Endodermal cell (in vitro differentiated cells): Measurements from ENCODE around the gene BMPR2. TPM values are rescaled to one million over a fixed set of nuclear protein-coding genes. Genes with fewer than 3 reads are reported as not detected.
"Not testable (repeated sequence)": the region's sequence is repeated elsewhere in the genome, so short reads cannot be mapped to it uniquely, and the experiment has no call there.

Experiments
- DNase-seq: peaks from one replicate; pipeline ENCODE4 v3.0.0-alpha.2; 2017
- H3K27ac ChIP-seq: 2 replicates; pipeline ENCODE4 v1.5.1; 2013; ENCODE audit warnings: mild to moderate bottlenecking, low read depth, low read length, moderate library complexity
- H3K27me3 ChIP-seq: 2 replicates; pipeline ENCODE4 v1.6.1; 2013; ENCODE audit warnings: mild to moderate bottlenecking, low read length, moderate library complexity; ENCODE audit not compliant: insufficient read depth, control insufficient read depth, poor library complexity, severe bottlenecking
- H3K36me3 ChIP-seq: 2 replicates; pipeline ENCODE4 v1.7.0; 2013; ENCODE audit warnings: mild to moderate bottlenecking, low read length, moderate library complexity; ENCODE audit not compliant: control insufficient read depth, insufficient read depth
- H3K4me1 ChIP-seq: one replicate; pipeline ENCODE4 v1.7.0; 2013; ENCODE audit warnings: low read length; ENCODE audit not compliant: control insufficient read depth, insufficient read depth
- H3K4me3 ChIP-seq: 2 replicates; pipeline ENCODE4 v1.5.1; 2013; ENCODE audit warnings: mild to moderate bottlenecking, low read length, moderate library complexity
- H3K9ac ChIP-seq: 2 replicates; pipeline ENCODE4 v1.6.1; 2013; ENCODE audit warnings: mild to moderate bottlenecking, low read length, moderate library complexity; ENCODE audit not compliant: poor library complexity, severe bottlenecking; ENCODE audit errors: extremely low read depth
- H3K9me3 ChIP-seq: 2 replicates; pipeline ENCODE4 v1.6.1; 2013; ENCODE audit warnings: mild to moderate bottlenecking, low read length, moderate library complexity; ENCODE audit not compliant: control insufficient read depth
- H3K27ac Mint-ChIP-seq: 2 replicates; pipeline ENCODE4 v1.8.0; 2020; ENCODE audit warnings: mixed read lengths
- H3K27me3 Mint-ChIP-seq: 2 replicates; pipeline ENCODE4 v1.8.0; 2021; ENCODE audit warnings: mild to moderate bottlenecking, mixed read lengths; ENCODE audit not compliant: insufficient read depth
- H3K36me3 Mint-ChIP-seq: 2 replicates; pipeline ENCODE4 v1.8.0; 2020; ENCODE audit warnings: low read depth, mixed read lengths
- H3K4me1 Mint-ChIP-seq: 2 replicates; pipeline ENCODE4 v1.8.0; 2020; ENCODE audit warnings: mixed read lengths
- H3K4me3 Mint-ChIP-seq: 2 replicates; pipeline ENCODE4 v1.8.0; 2020; ENCODE audit warnings: mild to moderate bottlenecking, moderate library complexity, mixed read lengths
- H3K9me3 Mint-ChIP-seq: 2 replicates; pipeline ENCODE4 v1.8.0; 2020; ENCODE audit warnings: mild to moderate bottlenecking, mixed read lengths
- CTCF ChIP-seq: fragments of 200-600 bp; sonication (generic); conservative IDR thresholded peaks from 2 replicates; pipeline ENCODE4 v1.5.0; 2021; ENCODE audit warnings: antibody characterized with exemption, mild to moderate bottlenecking
- whole genome bisulfite sequencing, 2 experiments: methylation state at CpG; one replicate each; pipeline versions ENCODE4 v1.1.5 to v1.1.7; 2013; ENCODE audit warnings: missing lambda C conversion rate in 2 of 2, mixed read lengths in 1 of 2; ENCODE audit not compliant: insufficient coverage in 1 of 2, insufficient read length in 1 of 2; 5-methylcytosine and 5-hydroxymethylcytosine counted together
- total RNA-seq, 2 donors: library from RNA; stranded (reverse); fragmentation: NEBNext Ultra II Directional in 1 of 2; extraction: Animal tissue kit (Norgen Biotek cat#: 25700) in 1 of 2; gene quantifications; 2 replicates in 1 of 2; 3 replicates in 1 of 2; pipeline ENCODE4 v1.2.1, GENCODE V29; 2021

The BMPR2 gene
- total RNA-seq, 2 donors from 2014 or later = 42.2 to 56.3 TPM

DNA sequence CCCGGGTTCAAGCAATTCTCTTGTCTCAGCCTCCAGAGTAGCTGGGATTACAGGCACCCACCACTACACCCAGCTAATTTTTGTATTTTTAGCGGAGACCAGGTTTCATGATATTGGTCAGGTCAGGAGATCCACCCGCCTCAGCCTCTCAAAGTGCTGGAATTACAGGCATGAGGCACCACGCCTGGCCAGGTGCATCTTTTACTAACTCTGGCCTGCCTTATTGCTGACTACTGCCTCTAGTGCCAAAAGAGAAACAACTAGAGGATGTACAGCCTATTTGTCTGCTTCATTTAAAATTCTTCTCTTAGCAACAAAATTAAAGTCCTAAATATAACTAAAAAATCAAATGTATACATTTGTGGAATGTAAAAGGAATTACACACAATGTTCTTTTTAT, 115.4 kb downstream of the BMPR2 start:
- H3K4me1 Mint-ChIP-seq = peaks cover 19% of the 10 kb centered on the region
- DNase-seq = no peak
- H3K27me3 Mint-ChIP-seq = no peaks in the 10 kb centered on the region
- H3K4me1 ChIP-seq = peaks cover 8% of the 10 kb centered on the region
- H3K36me3 Mint-ChIP-seq = peaks cover 23% of the 10 kb centered on the region
- 95% methylated on average over 4 of the region's 4 CpGs for WGBS, 2 experiments
- H3K9me3 Mint-ChIP-seq = no peaks in the 10 kb centered on the region
- no peaks in the 10 kb centered on the region for H3K9me3 ChIP-seq
- no peak overlapping the region for H3K27ac Mint-ChIP-seq
- H3K27ac ChIP-seq = no peak overlapping the region
- H3K27me3 ChIP-seq = no peaks in the 10 kb centered on the region
- H3K4me3 ChIP-seq = no peak overlapping the region
- H3K9ac ChIP-seq = no peak overlapping the region
- H3K36me3 ChIP-seq = peaks cover 70% of the 10 kb centered on the region
- peak; percentile 37 for TF ChIP-seq CTCF
- no peak overlapping the region for H3K4me3 Mint-ChIP-seq

DNA sequence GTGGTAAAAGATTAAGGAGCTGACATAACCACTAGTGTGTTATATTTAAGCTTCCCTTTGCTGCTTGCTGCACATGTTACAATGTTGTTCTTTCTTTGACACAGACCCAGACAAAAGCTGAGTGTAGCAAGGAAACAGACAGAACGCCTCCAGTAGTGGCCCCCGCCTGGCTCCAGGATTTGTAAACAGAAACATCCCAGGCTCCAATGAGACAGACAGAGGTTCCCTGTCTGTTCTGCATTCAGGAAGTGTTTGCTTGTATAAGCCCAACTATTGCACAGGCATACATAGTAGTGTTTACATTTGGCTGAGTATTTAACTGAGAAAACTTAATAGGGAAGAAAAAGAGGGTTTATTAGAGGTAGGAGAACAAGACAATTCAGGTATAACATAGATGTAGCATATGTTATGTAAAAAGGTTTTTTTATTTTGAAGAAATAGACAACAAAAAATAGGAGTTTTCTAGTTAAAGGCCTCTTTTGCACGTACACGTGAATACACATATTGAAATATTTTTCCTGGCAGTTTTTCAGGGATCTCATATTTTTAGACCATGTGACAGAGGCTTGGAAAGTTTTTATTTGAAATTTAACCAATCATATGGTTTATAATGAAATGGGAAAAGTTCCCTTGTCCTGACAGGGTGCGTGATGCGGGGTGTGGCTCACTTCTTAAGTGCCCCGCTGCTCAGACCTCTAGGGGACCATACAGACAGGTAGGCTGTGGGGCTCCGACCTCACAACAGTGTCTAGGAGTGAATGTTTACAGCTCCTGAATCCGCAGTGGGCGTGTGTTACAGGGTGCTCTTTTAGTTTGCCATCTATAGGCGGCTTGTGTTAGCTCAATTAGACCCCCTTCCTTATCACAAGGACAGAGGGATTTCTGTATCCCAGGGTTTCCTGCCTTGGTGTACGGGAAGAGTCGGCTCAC, 118.4 kb downstream of the BMPR2 start:
- Mint-ChIP-seq H3K27me3 (no peaks in the 10 kb centered on the region), H3K36me3 (peaks cover 25% of the 10 kb centered on the region), H3K27ac (peak overlapping the region; percentile 77), H3K9me3 (no peaks in the 10 kb centered on the region), H3K4me1 (peaks cover 44% of the 10 kb centered on the region), H3K4me3 (no peak overlapping the region)
- peaks cover 44% of the 10 kb centered on the region for H3K36me3 ChIP-seq
- H3K27me3 ChIP-seq = no peaks in the 10 kb centered on the region
- H3K9ac ChIP-seq = no peak overlapping the region
- no peaks in the 10 kb centered on the region for H3K9me3 ChIP-seq
- peak; percentile 75 for DNase-seq
- TF ChIP-seq CTCF = peak; percentile 35
- no peak overlapping the region for H3K4me3 ChIP-seq
- 85% methylated on average over 10 to 13 of the region's 13 CpGs for whole genome bisulfite sequencing, 2 experiments
- H3K4me1 ChIP-seq = peaks cover 12% of the 10 kb centered on the region
- no peak overlapping the region for H3K27ac ChIP-seq

- peaks cover 47% of the 10 kb centered on the region for H3K4me1 Mint-ChIP-seq
- H3K4me3 ChIP-seq = no peak overlapping the region
- no peak overlapping the region for H3K4me3 Mint-ChIP-seq
- H3K27ac ChIP-seq = no peak overlapping the region
- H3K4me1 ChIP-seq = peaks cover 12% of the 10 kb centered on the region
- H3K9me3 Mint-ChIP-seq = no peaks in the 10 kb centered on the region
- peaks cover 41% of the 10 kb centered on the region for H3K36me3 ChIP-seq
- TF ChIP-seq CTCF = peak; percentile 13
- H3K27me3 ChIP-seq = no peaks in the 10 kb centered on the region
- H3K27me3 Mint-ChIP-seq = no peaks in the 10 kb centered on the region
- H3K27ac Mint-ChIP-seq = peak overlapping the region; percentile 77
- H3K36me3 Mint-ChIP-seq = peaks cover 20% of the 10 kb centered on the region
- no peaks in the 10 kb centered on the region for H3K9me3 ChIP-seq
- H3K9ac ChIP-seq = no peak overlapping the region
- 93 to 99% methylated on average over 21 to 23 of the region's 23 CpGs for WGBS, 2 experiments
- no peak for DNase-seq
These were observed 119.1 kb downstream of the BMPR2 start for GRCh38 chr2:202495230-202495604.

GRCh38 chr2:202496835-202497472, 120.8 kb downstream of the BMPR2 start:
- peaks cover 25% of the 10 kb centered on the region for H3K36me3 Mint-ChIP-seq
- H3K9me3 ChIP-seq, H3K9me3 Mint-ChIP-seq, H3K4me3 ChIP-seq, H3K4me3 Mint-ChIP-seq, H3K27ac ChIP-seq, H3K9ac ChIP-seq, H3K27me3 ChIP-seq, H3K27me3 Mint-ChIP-seq: not testable (repeated sequence)
- peaks cover 35% of the 10 kb centered on the region for H3K36me3 ChIP-seq
- WGBS, 2 experiments = 81 to 88% methylated on average over 17 to 38 of the region's 38 CpGs
- H3K27ac Mint-ChIP-seq = peak overlapping the region; percentile 64
- peak; percentile 55 for DNase-seq
- peaks cover 45% of the 10 kb centered on the region for H3K4me1 Mint-ChIP-seq
- peaks cover 12% of the 10 kb centered on the region for H3K4me1 ChIP-seq

GRCh38 chr2:202497473-202497866, 121.3 kb downstream of the BMPR2 start:
- H3K27ac ChIP-seq, H3K9ac ChIP-seq, H3K9me3 Mint-ChIP-seq, H3K4me3 ChIP-seq, H3K9me3 ChIP-seq, H3K27me3 ChIP-seq, H3K27me3 Mint-ChIP-seq, H3K4me3 Mint-ChIP-seq: not testable (repeated sequence)
- H3K4me1 ChIP-seq = peaks cover 12% of the 10 kb centered on the region
- H3K36me3 ChIP-seq = peaks cover 37% of the 10 kb centered on the region
- peaks cover 45% of the 10 kb centered on the region for H3K4me1 Mint-ChIP-seq
- peak; percentile 58 for DNase-seq
- 79 to 82% methylated on average over 7 of the region's 7 CpGs for WGBS, 2 experiments
- H3K27ac Mint-ChIP-seq = peak overlapping the region; percentile 64
- H3K36me3 Mint-ChIP-seq = peaks cover 30% of the 10 kb centered on the region
